ENCODE data around the gene SPR. TPM values are rescaled to one million over a fixed set of nuclear protein-coding genes. Genes with fewer than 3 reads are reported as not detected.

SPR gene
- total and polyA plus RNA-seq, 2 of the 13 experiments (the other 11 are each of a cell fraction or from before 2014, with no cell fraction given) = 34.0 to 96.0 TPM

DNA sequence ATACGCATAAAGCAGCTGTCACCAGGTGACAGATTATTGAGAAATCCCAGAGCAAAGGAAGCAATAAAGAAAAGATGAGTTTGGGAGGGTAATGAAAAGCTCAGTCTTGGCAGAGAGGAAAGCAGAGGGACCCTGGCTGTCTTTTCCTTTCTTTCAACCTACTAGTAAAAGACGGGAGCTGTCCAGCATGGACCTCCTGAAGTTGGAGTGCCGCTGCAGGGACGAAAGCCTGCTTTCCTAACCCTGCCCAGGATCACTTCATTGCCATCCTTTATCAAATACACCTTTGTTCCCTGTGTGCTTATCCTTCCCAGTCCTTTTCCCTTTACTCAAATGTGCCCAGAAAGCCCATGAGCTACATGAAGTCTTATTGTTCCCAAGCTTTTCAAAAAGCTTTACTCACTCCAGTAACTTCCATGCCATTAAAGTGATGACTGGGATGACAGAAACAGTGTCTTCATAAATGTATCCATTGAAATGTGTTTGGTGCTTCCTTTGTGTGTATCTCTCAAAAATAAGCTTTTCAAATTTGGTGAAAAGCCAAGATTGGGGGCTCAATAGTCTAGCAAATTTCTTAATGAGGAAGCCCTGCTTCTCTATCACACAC lies 3.7 kb upstream of the SPR start (continued):
- TF ChIP-seq, protein P1, sequence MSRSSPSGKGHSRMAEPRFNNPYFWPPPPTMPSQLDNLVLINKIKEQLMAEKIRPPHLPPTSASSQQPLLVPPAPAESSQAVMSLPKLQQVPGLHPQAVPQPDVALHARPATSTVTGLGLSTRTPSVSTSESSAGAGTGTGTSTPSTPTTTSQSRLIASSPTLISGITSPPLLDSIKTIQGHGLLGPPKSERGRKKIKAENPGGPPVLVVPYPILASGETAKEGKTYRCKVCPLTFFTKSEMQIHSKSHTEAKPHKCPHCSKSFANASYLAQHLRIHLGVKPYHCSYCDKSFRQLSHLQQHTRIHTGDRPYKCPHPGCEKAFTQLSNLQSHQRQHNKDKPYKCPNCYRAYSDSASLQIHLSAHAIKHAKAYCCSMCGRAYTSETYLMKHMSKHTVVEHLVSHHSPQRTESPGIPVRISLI (CRISPR knock-in tag; IDR thresholded peaks at IDR 0.05; ENCODE audit: borderline replicate concordance) = no peak
- no peak for TF ChIP-seq ZSCAN30 (CRISPR knock-in tag; IDR thresholded peaks at IDR 0.05)
- TF ChIP-seq RNF2 (conservative IDR thresholded peaks at IDR 0.05; ENCODE audit: low read depth) = no peak
- TF ChIP-seq, protein P2, sequence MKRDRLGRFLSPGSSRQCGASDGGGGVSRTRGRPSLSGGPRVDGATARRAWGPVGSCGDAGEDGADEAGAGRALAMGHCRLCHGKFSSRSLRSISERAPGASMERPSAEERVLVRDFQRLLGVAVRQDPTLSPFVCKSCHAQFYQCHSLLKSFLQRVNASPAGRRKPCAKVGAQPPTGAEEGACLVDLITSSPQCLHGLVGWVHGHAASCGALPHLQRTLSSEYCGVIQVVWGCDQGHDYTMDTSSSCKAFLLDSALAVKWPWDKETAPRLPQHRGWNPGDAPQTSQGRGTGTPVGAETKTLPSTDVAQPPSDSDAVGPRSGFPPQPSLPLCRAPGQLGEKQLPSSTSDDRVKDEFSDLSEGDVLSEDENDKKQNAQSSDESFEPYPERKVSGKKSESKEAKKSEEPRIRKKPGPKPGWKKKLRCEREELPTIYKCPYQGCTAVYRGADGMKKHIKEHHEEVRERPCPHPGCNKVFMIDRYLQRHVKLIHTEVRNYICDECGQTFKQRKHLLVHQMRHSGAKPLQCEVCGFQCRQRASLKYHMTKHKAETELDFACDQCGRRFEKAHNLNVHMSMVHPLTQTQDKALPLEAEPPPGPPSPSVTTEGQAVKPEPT (CRISPR knock-in tag; IDR thresholded peaks at IDR 0.05; ENCODE audit: low read depth) = no peak
- TF ChIP-seq POGZ (CRISPR knock-in tag; IDR thresholded peaks at IDR 0.05) = no peak
- peak; percentile 84; the same call in 1 of the 2 replicates for TF ChIP-seq ZBTB44 (CRISPR knock-in tag; IDR thresholded peaks at IDR 0.05)
- TF ChIP-seq YEATS4 (CRISPR knock-in tag; IDR thresholded peaks at IDR 0.05; ENCODE audit: borderline replicate concordance) = no peak
- 0 out of 2 replicates have a peak, but pooled peaks have one; percentile 39 for TF ChIP-seq ZNF205 (CRISPR knock-in tag; IDR thresholded peaks at IDR 0.05)
- peak; percentile 47; the same call in 1 of the 2 replicates for TF ChIP-seq ZNF317 (CRISPR knock-in tag; IDR thresholded peaks at IDR 0.05)
- TF ChIP-seq ZNF460 (CRISPR knock-in tag; IDR thresholded peaks at IDR 0.05; ENCODE audit: borderline replicate concordance) = no peak
- TF ChIP-seq ZBTB39 (CRISPR knock-in tag; IDR thresholded peaks at IDR 0.05) = no peak
- no peak for TF ChIP-seq JUND (CRISPR knock-in tag; IDR thresholded peaks at IDR 0.05)
- peak; percentile 62; the same call in 1 of the 2 replicates for TF ChIP-seq ZNF275 (CRISPR knock-in tag; IDR thresholded peaks at IDR 0.05; ENCODE audit: borderline replicate concordance)
- TF ChIP-seq SRSF1 (optimal IDR thresholded peaks at IDR 0.05; ENCODE audit: low read depth, low read length) = no peak
- TF ChIP-seq, protein P3, sequence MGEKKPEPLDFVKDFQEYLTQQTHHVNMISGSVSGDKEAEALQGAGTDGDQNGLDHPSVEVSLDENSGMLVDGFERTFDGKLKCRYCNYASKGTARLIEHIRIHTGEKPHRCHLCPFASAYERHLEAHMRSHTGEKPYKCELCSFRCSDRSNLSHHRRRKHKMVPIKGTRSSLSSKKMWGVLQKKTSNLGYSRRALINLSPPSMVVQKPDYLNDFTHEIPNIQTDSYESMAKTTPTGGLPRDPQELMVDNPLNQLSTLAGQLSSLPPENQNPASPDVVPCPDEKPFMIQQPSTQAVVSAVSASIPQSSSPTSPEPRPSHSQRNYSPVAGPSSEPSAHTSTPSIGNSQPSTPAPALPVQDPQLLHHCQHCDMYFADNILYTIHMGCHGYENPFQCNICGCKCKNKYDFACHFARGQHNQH (CRISPR knock-in tag; IDR thresholded peaks at IDR 0.05) = 0 out of 2 replicates have a peak, but pooled peaks have one; percentile 36
- TF ChIP-seq, protein P4, sequence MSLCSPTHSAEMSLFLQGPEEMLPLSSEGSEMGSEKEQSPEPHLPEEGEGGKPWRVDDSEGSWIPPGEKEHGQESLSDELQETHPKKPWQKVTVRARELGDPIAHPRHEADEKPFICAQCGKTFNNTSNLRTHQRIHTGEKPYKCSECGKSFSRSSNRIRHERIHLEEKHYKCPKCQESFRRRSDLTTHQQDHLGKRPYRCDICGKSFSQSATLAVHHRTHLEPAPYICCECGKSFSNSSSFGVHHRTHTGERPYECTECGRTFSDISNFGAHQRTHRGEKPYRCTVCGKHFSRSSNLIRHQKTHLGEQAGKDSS (CRISPR knock-in tag; IDR thresholded peaks at IDR 0.05; ENCODE audit: borderline replicate concordance, low read depth) = no peak
- TF ChIP-seq, protein P5, sequence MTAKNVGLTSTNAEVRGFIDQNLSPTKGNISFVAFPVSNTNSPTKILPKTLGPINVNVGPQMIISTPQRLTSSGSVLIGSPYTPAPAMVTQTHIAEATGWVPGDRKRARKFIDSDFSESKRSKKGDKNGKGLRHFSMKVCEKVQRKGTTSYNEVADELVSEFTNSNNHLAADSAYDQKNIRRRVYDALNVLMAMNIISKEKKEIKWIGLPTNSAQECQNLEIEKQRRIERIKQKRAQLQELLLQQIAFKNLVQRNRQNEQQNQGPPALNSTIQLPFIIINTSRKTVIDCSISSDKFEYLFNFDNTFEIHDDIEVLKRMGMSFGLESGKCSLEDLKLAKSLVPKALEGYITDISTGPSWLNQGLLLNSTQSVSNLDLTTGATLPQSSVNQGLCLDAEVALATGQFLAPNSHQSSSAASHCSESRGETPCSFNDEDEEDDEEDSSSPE (CRISPR knock-in tag; IDR thresholded peaks at IDR 0.05) = 0 out of 2 replicates have a peak, but pooled peaks have one; percentile 13
